ENCODE results near the gene CDT1. TPM values are rescaled to one million over a fixed set of nuclear protein-coding genes. Genes with fewer than 3 reads are reported as not detected.

CDT1 gene
- total RNA-seq, 1 experiment from 2014 or later, result 160 TPM

DNA sequence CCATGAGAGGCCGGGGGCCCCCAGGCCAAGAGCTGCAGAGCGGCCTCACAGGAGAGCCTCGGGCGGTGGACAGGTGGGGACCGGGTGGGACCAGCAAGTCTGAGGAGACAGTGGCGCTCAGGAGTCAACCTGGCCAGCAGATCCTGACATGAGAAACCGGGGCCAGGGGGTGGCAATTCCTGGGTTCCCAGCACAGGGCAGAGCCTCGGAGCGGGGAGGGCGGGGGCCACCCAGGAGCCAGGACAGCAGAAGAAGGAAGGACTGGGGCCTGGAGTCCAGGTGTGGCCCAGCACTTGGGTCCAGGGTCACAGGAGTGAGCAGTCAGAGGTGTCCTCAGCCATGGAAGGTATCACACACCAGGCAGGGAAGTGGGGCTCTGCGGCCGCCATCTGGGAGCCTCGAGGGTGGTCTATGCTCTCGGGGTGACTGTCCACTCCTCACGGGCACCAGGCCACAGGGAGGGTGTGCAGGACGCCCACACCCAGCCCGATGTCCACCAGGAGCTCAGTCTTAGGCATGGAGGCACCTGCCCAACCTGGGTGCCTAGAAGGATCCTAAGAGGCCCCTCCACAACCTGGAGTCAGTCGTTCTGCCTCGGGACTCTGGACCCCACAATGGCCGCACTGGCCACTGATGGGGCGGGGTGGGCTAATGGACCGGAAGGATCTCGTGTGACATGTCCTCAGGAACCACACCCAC lies 47.7 kb upstream of the CDT1 start:
- no peak for ATAC-seq
- H3K9me3 ChIP-seq (ENCODE audit: control insufficient read depth in 1 of 2, insufficient read depth in 1 of 2, low read depth in 1 of 2, low read length in 2 of 2), result no peaks in the 10 kb centered on the region
- H4K20me1 ChIP-seq (ENCODE audit: insufficient read depth), result peaks cover 16% of the 10 kb centered on the region; the same call in 1 of the 2 replicates
- H3K36me3 ChIP-seq (ENCODE audit: control insufficient read depth in 1 of 2, insufficient read depth in 2 of 2, low read length in 2 of 2), result peaks cover 2 to 11% of the 10 kb centered on the region in 2 experiments; a peak in 2 of 4 replicates
- H3K27ac ChIP-seq (ENCODE audit: low read depth, low read length), result peak overlapping the region; percentile 15; the same call in 1 of the 2 replicates
- RAD21 ChIA-PET (ENCODE audit: low non-redundant PET in 1 of 2, low total read pairs in 2 of 2, uncharacterized antibody in 2 of 2, unreplicated experiment in 2 of 2), result no interaction called here
- no peaks in the 10 kb centered on the region for H3K9me2 ChIP-seq (ENCODE audit: insufficient read depth)
- no peaks in the 10 kb centered on the region for H3K27me3 ChIP-seq (ENCODE audit: insufficient read depth, low read length)
- peaks cover 0 to 18% of the 10 kb centered on the region in 2 experiments; a peak in 1 of 4 replicates for H3K4me1 ChIP-seq (ENCODE audit: control insufficient read depth in 1 of 2, insufficient read depth in 2 of 2, low read length in 2 of 2)
- DNase-seq (ENCODE audit: low read depth, low spot score), result no peak
- TF ChIP-seq ZNF274 (IDR thresholded peaks at IDR 0.05; ENCODE audit: low read depth, low read length) (no peak), SRF (IDR thresholded peaks at IDR 0.05; ENCODE audit: low read depth) (no peak), POLR2A (IDR thresholded peaks at IDR 0.05; ENCODE audit: borderline replicate concordance, extremely low read depth, insufficient read depth, insufficient read length) (no peak), YY1 (IDR thresholded peaks at IDR 0.05; ENCODE audit: extremely low read depth, insufficient replicate concordance, low read depth, low read length) (no peak), TCF7L2 (IDR thresholded peaks at IDR 0.05; ENCODE audit: borderline replicate concordance, extremely low read depth, insufficient read depth, insufficient read length) (no peak), CEBPB (IDR thresholded peaks at IDR 0.05; ENCODE audit: low read depth) (no peak), EGR1 (IDR thresholded peaks at IDR 0.05; ENCODE audit: low read depth) (no peak), JUND (IDR thresholded peaks at IDR 0.05) (no peak), FOSL1 (IDR thresholded peaks at IDR 0.05; ENCODE audit: low read depth) (no peak), RAD21 (IDR thresholded peaks at IDR 0.05; ENCODE audit: low read depth) (no peak), EZH2 (IDR thresholded peaks at IDR 0.05) (no peak)
- TF ChIP-seq, protein P1, sequence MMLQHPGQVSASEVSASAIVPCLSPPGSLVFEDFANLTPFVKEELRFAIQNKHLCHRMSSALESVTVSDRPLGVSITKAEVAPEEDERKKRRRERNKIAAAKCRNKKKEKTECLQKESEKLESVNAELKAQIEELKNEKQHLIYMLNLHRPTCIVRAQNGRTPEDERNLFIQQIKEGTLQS (IDR thresholded peaks at IDR 0.05), result no peak
- TF ChIP-seq, protein P2, sequence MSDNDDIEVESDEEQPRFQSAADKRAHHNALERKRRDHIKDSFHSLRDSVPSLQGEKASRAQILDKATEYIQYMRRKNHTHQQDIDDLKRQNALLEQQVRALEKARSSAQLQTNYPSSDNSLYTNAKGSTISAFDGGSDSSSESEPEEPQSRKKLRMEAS (IDR thresholded peaks at IDR 0.05), result no peak
- TF ChIP-seq, protein P3, sequence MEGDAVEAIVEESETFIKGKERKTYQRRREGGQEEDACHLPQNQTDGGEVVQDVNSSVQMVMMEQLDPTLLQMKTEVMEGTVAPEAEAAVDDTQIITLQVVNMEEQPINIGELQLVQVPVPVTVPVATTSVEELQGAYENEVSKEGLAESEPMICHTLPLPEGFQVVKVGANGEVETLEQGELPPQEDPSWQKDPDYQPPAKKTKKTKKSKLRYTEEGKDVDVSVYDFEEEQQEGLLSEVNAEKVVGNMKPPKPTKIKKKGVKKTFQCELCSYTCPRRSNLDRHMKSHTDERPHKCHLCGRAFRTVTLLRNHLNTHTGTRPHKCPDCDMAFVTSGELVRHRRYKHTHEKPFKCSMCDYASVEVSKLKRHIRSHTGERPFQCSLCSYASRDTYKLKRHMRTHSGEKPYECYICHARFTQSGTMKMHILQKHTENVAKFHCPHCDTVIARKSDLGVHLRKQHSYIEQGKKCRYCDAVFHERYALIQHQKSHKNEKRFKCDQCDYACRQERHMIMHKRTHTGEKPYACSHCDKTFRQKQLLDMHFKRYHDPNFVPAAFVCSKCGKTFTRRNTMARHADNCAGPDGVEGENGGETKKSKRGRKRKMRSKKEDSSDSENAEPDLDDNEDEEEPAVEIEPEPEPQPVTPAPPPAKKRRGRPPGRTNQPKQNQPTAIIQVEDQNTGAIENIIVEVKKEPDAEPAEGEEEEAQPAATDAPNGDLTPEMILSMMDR (IDR thresholded peaks at IDR 0.05 in 2 of 3, conservative IDR thresholded peaks at IDR 0.05 in 1 of 3; ENCODE audit: borderline replicate concordance in 1 of 3, insufficient read depth in 1 of 3, low read depth in 2 of 3, low read length in 2 of 3), result no peak
- no TSS peak for BruUV-seq (replicated peaks)
- H3K9ac ChIP-seq (ENCODE audit: low read length), result no peak overlapping the region
- no peak overlapping the region for H2AFZ ChIP-seq (ENCODE audit: low read depth, low read length, poor library complexity, severe bottlenecking)
- peaks cover 95% of the 10 kb centered on the region for H3K79me2 ChIP-seq (ENCODE audit: insufficient read depth, low read length)
- H3K4me3 ChIP-seq (replicated peaks in 1 of 2; ENCODE audit: low read depth in 1 of 2, low read length in 2 of 2), result no peak overlapping the region
- H3K4me2 ChIP-seq (ENCODE audit: low read length), result no peak overlapping the region
- POLR2A ChIA-PET, result no interaction called here
- intact Hi-C loops (cut with micrococcal nuclease), result no loop called here
- CTCF ChIA-PET, result interaction anchor here (3.1 kb wide), 1 partner anchor 18 kb away, joined by 11 read pairs; no protein-coding TSS in a partner anchor
